ENCODE measurements around the gene TMEM179. TPM values are rescaled to one million over a fixed set of nuclear protein-coding genes. Genes with fewer than 3 reads are reported as not detected.

TMEM179 gene
- total RNA-seq, 4 donors from 2014 or later = 0.46 to 1.9 (median 0.72) TPM

DNA sequence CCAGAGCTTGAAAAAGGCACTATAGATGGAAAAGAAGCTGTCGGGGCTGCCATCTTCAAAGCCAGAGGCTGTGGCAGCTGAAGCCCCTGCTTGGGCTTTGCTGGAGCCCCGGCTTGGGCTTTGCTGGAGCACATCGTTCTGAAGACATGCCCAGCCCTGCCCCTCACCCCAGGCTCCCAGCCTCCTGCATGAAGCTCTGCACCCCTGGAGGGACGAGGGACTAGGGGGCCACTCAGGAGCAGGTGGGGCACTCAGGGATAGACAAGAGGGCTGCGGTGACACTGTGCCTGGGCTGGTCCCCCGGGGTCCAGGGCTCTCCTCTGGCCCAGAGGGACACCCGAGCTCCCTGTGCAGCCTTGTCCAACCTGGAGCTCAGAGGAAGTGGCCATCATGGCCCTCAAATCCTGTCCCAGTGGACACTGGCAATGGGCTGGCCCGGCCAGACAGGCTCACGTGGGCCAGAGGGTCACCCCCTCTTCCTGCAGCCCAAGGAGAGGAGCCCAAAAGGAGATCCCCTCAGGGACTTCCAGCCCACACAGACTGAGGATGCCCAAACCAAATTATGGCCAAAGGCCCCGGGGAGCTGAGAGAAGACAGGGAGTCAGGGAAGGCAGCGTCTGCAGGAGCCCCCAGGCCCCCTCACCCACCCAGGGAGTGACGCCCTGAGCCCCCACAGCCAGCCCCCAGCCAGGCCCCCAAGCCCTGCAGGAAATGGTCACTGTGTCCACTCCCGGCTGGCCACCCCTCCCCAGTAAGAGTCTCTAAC, 48.1 kb downstream of the TMEM179 start:
- peaks cover 78% of the 10 kb centered on the region for H3K27me3 ChIP-seq
- H3K9me3 ChIP-seq = no peaks in the 10 kb centered on the region
- no peak overlapping the region for H3K4me3 ChIP-seq
- TF ChIP-seq POLR2A (IDR thresholded peaks at IDR 0.05) = no peak
- H3K27ac ChIP-seq = no peak overlapping the region
- H3K4me1 ChIP-seq = no peaks in the 10 kb centered on the region
- H3K36me3 ChIP-seq = no peaks in the 10 kb centered on the region
- 80% methylated on average over 1 of the region's 13 CpGs; no CpG with 5 or more reads in 1 of the 2 donors for WGBS, 2 donors (ENCODE audit: low coverage in 1 of 2)
- no peak for ATAC-seq

DNA sequence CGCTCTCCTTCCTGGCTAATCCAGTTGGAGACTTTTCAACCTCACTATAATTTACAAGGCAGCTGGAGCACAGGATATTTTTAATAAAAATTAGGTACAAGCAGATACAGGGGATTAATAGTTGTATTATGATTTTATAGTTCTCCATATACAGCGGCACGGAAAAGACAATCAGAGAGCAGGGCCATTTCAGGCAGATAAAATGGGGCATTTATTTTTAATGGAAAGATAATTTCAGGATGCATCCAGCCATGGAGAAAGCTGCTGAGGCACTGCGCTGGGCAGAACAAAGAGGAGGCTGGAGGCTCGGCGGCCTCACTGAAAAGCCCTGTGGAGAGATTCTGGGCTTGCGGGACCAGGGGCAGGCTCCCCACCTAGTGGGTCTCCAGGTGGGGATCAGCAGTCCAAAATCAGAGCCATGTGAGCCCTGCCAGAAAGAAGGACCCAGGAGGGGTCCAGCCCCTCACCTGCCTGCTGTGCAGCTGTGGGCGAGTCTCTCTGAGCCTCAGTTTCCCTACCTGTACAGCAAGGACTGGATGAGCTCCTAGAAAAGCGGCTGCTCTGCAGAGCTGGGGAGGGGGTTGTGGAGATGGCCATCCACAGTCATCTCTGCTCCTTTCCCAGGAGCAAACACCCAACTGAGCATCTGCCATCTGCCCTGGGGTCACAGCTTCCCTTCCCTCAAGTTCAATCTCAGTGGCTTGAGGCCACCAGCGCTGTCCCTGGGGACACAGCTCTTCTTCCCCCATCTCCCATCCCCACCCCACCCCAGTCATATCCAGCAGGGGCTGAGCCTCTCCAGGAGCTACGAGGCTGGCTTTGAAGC, 48.9 kb downstream of the TMEM179 start:
- no peak for ATAC-seq
- Histone ChIP-seq H3K36me3 (no peaks in the 10 kb centered on the region), H3K4me1 (no peaks in the 10 kb centered on the region), H3K27me3 (peaks cover 78% of the 10 kb centered on the region), H3K9me3 (no peaks in the 10 kb centered on the region), H3K27ac (no peak overlapping the region), H3K4me3 (no peak overlapping the region)
- no peak for TF ChIP-seq EP300 (IDR thresholded peaks at IDR 0.05)
- TF ChIP-seq POLR2AphosphoS5 (IDR thresholded peaks at IDR 0.05) = no peak
- TF ChIP-seq POLR2A (IDR thresholded peaks at IDR 0.05) = no peak
- TF ChIP-seq, protein P1, sequence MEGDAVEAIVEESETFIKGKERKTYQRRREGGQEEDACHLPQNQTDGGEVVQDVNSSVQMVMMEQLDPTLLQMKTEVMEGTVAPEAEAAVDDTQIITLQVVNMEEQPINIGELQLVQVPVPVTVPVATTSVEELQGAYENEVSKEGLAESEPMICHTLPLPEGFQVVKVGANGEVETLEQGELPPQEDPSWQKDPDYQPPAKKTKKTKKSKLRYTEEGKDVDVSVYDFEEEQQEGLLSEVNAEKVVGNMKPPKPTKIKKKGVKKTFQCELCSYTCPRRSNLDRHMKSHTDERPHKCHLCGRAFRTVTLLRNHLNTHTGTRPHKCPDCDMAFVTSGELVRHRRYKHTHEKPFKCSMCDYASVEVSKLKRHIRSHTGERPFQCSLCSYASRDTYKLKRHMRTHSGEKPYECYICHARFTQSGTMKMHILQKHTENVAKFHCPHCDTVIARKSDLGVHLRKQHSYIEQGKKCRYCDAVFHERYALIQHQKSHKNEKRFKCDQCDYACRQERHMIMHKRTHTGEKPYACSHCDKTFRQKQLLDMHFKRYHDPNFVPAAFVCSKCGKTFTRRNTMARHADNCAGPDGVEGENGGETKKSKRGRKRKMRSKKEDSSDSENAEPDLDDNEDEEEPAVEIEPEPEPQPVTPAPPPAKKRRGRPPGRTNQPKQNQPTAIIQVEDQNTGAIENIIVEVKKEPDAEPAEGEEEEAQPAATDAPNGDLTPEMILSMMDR (IDR thresholded peaks at IDR 0.05) = no peak
- 68 to 80% methylated on average over 1 to 7 of the region's 11 CpGs for WGBS, 2 donors (ENCODE audit: low coverage in 1 of 2)

DNA sequence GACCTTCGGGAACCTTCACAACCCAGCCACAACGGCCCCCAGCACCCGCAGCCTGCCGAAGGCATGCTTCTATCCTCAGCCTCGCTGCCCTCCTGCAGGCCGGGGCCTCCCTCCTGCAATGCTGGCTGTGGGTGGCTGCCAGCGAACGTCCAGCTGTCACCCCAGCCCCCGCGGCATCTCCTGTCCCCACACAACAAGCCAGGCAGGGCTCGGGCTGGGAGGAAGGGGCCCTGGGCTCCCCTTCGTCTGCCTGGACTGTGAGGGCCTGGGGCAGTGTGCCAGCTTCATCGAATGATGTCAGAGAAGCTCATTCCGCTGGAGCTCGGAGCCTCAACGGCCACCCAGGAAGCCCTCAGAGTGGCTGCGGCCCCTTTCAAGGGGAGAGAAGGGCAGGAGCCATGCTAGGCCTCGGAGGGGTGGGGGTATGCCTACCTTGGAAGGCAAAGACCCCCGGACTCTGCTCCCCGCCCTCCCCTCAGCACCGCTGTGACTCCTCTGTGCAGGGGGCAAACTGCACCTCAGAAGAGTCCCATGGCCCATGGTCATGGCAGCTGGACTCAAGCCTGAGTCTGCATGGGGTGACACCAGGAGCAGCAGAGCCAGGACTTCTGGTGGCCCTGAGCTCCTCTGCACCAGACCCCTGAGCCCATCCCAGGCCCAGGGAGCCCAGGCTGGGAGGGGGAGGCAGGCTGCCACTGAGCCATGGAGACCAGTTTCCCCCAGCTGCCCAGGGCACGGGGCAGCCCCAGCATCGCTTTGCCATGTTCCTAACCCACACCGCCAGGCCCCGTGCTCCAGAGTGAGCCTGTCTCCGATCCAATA, 49.8 kb downstream of the TMEM179 start:
- 80% methylated on average over 1 of the region's 26 CpGs; no CpG with 5 or more reads in 1 of the 2 donors for WGBS, 2 donors (ENCODE audit: low coverage in 1 of 2)

DNA sequence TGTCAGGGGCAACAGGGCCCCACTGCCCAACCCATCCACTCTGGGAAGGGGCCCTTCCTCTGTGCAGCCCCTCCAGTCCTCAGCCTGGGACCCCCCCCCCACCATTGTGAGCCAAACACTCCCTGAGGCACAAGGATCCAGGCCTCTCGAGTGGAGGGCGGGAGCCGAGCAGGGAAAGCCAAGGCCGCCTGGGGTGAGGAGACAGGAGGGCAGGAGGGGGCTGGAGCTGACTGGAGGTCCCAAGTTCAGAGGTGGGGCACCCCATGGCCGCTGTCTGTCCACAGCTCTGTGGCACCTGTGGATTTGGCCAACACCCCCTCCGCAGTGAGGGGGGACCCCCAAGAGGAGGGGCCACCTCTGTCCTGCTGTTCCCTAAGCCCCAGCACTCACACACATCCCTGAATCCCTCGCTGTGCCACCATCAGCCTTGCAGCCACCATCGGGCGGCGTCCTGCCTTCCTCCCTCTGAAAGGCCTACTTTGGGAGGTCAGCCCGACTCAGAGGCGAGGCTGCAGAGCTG, 50.4 kb downstream of the TMEM179 start:
- no peaks in the 10 kb centered on the region for H3K9me3 ChIP-seq
- no peak overlapping the region for H3K4me3 ChIP-seq
- WGBS, 2 donors (ENCODE audit: low coverage in 1 of 2) = 78% methylated on average over 5 of the region's 12 CpGs; no CpG with 5 or more reads in 1 of the 2 donors
- TF ChIP-seq POLR2A (IDR thresholded peaks at IDR 0.05) (no peak), POLR2AphosphoS5 (IDR thresholded peaks at IDR 0.05) (no peak), EP300 (IDR thresholded peaks at IDR 0.05) (no peak)
- TF ChIP-seq, protein P1 (IDR thresholded peaks at IDR 0.05) = no peak
- H3K27me3 ChIP-seq = peaks cover 86% of the 10 kb centered on the region
- H3K27ac ChIP-seq = no peak overlapping the region
- ATAC-seq = no peak
- H3K4me1 ChIP-seq = no peaks in the 10 kb centered on the region
- no peaks in the 10 kb centered on the region for H3K36me3 ChIP-seq

More for the DNA sequence above, 49.8 kb downstream of the TMEM179 start:
- Histone ChIP-seq H3K36me3 (no peaks in the 10 kb centered on the region), H3K4me1 (no peaks in the 10 kb centered on the region), H3K9me3 (no peaks in the 10 kb centered on the region), H3K27me3 (peaks cover 80% of the 10 kb centered on the region), H3K27ac (no peak overlapping the region), H3K4me3 (no peak overlapping the region)
- TF ChIP-seq EP300 (IDR thresholded peaks at IDR 0.05) (no peak), POLR2AphosphoS5 (IDR thresholded peaks at IDR 0.05) (no peak), POLR2A (IDR thresholded peaks at IDR 0.05) (no peak)
- TF ChIP-seq, protein P1 (IDR thresholded peaks at IDR 0.05) = no peak
- no peak for ATAC-seq
